Neural crest cell (in vitro differentiated cells): Measurements from ENCODE around the gene AFDN. TPM values are rescaled to one million over a fixed set of nuclear protein-coding genes. Genes with fewer than 3 reads are reported as not detected.

Experiments
- DNase-seq: peaks from one replicate; pipeline ENCODE4 v3.0.0; 2021; ENCODE audit warnings: low read depth, mixed read lengths, low spot score
- H3K27ac Mint-ChIP-seq: one replicate; pipeline ENCODE4 v1.8.0; 2021; ENCODE audit warnings: mild to moderate bottlenecking, mixed read lengths; ENCODE audit not compliant: unreplicated experiment
- H3K27me3 Mint-ChIP-seq: 2 replicates; pipeline ENCODE4 v1.8.0; 2021; ENCODE audit warnings: low read depth, mild to moderate bottlenecking, mixed read lengths
- H3K36me3 Mint-ChIP-seq: 2 replicates; pipeline ENCODE4 v1.8.0; 2021; ENCODE audit warnings: low read depth, mild to moderate bottlenecking, mixed read lengths
- H3K4me1 Mint-ChIP-seq: 2 replicates; pipeline ENCODE4 v1.8.0; 2021; ENCODE audit warnings: mixed read lengths
- H3K4me3 Mint-ChIP-seq: one replicate; pipeline ENCODE4 v1.8.0; 2021; ENCODE audit warnings: mild to moderate bottlenecking, mixed read lengths
- H3K9me3 Mint-ChIP-seq: 2 replicates; pipeline ENCODE4 v1.8.0; 2021; ENCODE audit warnings: mixed read lengths
- total RNA-seq: library from RNA; stranded (reverse); gene quantifications from 2 replicates; pipeline ENCODE4 v1.2.1, GENCODE V29; 2021
- TF ChIP-seq, protein P1 (sequence below): fragments of 200-600 bp; sonication (generic); conservative IDR thresholded peaks from 2 replicates; pipeline ENCODE4 v1.5.0; 2021; ENCODE audit warnings: antibody characterized with exemption, mild to moderate bottlenecking

AFDN gene
- total RNA-seq, 1 donor from 2014 or later, result 143 TPM

DNA sequence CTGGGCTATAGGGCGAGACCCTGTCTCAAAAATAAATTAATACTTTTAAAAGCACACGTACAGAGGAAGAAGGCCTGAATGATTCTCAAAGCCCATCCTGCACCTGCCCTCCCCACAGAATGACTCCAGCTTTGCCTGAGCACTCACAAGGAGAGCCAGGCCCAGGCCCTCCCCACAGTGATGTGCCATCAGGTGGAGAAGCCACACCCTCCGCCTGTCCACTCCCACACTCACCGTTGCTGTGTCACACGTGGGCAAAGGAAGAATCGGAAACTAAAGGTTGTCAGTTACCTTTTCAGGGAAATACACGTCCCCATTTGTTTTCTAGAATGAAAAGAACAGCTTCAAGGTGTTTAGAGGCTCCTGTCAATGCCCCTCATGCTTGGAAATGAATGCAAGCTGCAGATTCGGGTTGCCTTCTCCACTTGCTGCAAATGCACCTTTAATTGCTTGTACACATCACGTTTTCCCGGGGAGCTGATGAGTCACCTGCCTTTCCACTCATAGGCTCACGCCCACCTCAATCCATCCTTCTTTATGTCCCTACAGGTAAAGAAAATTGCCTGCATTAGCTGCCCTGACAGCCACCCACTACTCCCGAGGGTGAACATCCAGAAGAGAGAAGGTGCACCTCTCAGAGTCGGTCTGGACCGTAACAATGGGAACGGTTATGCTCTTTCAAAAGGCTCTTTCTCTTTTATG is 45.5 kb upstream of the AFDN start:
- peaks cover 29% of the 10 kb centered on the region for H3K27me3 Mint-ChIP-seq
- no peak overlapping the region for H3K4me3 Mint-ChIP-seq
- DNase-seq, result no peak
- peaks cover 15% of the 10 kb centered on the region for H3K4me1 Mint-ChIP-seq
- no peaks in the 10 kb centered on the region for H3K36me3 Mint-ChIP-seq
- no peak overlapping the region for H3K27ac Mint-ChIP-seq
- H3K9me3 Mint-ChIP-seq, result no peaks in the 10 kb centered on the region
- TF ChIP-seq, protein P1, sequence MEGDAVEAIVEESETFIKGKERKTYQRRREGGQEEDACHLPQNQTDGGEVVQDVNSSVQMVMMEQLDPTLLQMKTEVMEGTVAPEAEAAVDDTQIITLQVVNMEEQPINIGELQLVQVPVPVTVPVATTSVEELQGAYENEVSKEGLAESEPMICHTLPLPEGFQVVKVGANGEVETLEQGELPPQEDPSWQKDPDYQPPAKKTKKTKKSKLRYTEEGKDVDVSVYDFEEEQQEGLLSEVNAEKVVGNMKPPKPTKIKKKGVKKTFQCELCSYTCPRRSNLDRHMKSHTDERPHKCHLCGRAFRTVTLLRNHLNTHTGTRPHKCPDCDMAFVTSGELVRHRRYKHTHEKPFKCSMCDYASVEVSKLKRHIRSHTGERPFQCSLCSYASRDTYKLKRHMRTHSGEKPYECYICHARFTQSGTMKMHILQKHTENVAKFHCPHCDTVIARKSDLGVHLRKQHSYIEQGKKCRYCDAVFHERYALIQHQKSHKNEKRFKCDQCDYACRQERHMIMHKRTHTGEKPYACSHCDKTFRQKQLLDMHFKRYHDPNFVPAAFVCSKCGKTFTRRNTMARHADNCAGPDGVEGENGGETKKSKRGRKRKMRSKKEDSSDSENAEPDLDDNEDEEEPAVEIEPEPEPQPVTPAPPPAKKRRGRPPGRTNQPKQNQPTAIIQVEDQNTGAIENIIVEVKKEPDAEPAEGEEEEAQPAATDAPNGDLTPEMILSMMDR, result no peak

DNA sequence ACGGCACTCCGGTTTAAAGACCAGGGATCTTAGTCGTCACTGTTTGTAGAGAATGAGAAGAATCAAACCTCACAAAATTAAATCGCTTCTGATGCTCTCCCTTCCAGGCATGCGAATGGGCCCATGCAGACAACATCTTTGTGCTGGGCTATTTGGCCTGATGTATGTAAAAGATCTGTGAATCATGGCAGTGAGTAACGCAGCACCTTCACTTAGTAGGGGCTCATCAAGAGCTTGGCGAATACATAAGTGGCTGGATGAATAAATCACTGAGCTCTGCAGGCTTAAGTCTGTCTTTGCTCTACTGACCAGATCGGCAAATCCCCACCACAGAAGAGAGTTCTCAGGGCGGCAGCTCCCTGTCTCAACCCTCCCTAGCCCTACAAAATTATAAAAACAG is 44.8 kb upstream of the AFDN start:
- Mint-ChIP-seq H3K4me1 (peaks cover 12% of the 10 kb centered on the region), H3K36me3 (no peaks in the 10 kb centered on the region), H3K9me3 (no peaks in the 10 kb centered on the region), H3K4me3 (no peak overlapping the region), H3K27me3 (peaks cover 28% of the 10 kb centered on the region), H3K27ac (no peak overlapping the region)
- no peak for DNase-seq
- TF ChIP-seq, protein P1, result no peak

DNA sequence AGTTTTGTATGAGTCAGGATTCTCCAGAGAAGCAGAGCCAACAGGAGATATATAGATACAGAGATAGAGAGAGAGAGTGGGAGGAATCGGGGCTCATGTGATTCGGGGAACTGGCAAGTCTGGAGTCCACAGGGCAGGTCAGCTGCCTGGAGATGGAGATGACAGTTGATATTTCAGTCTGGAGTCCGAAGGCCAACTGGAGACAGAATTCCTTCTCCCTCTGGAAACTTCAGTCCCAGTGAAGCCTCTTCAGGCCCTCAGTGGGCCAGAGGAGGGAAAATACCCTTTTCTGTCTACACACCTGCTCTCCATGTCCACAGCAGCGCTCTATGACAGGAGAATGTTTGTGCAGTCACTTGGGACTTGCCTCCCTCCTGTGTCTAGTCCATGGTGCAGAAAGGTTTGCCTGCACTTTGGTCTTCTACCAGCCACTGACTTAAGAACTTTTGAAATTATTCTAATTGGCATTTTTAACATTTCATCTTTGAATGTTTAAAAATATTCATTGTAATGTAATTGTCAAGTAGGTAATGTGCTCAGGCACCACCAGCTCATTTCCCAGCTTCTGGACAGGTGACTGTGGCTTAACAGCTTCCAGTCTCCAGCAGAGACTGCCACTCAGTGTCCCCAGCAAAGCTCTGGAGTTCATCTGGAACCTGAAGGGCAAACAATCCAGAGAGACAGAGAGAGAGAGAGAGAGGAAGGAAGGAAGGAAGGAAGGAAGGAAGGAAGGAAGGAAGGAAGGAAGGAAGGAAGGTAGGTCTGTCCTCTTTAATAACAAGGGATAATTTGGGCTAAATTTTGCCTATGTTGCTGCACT is 43.8 kb upstream of the AFDN start:
- Mint-ChIP-seq H3K27ac (no peak overlapping the region), H3K4me3 (no peak overlapping the region), H3K36me3 (no peaks in the 10 kb centered on the region), H3K4me1 (peaks cover 12% of the 10 kb centered on the region), H3K27me3 (peaks cover 18% of the 10 kb centered on the region), H3K9me3 (no peaks in the 10 kb centered on the region)
- TF ChIP-seq, protein P1, result no peak
- no peak for DNase-seq

DNA sequence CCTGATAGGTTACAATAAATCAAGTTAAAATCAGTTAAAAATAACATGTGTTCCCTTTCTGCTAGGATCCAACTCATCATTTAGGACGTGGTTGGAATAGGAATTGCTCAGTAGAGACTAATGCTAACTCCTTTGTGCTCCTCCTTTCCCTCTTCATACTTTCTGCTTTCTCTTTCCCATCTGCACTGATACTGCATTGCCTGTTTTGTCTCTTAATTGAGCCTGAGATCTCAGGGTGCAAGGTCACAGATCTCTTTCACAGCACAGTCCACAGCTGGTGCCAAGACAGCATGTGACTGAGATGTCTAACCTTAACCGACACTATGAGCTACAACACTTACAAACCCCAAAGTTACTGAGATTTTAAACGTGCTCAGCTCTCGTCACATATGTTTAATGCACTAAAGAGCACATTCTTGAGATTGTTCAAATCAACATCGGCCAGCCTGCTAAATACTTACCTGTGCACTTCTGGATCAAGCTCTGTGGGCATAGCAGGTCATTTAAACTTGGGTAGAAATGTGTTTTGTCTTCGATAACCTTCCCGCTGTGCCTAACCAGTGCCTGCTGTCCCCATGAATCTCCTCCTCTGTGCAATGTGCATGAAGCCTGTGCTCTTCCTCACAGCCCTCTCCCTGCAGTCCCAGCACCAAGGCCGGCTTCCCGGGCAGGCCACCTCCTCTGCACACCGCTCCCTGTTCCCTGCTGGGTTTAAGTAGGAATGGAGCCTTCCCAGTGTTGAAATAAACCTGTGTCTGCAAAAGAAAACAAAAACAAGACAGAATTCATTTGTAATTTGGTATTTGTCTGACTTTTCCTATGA is 39.6 kb upstream of the AFDN start:
- H3K36me3 Mint-ChIP-seq, result no peaks in the 10 kb centered on the region
- TF ChIP-seq, protein P1, result no peak
- H3K4me1 Mint-ChIP-seq, result peaks cover 30% of the 10 kb centered on the region
- H3K27ac Mint-ChIP-seq, result no peak overlapping the region
- DNase-seq, result no peak
- H3K27me3 Mint-ChIP-seq, result peaks cover 14% of the 10 kb centered on the region
- no peaks in the 10 kb centered on the region for H3K9me3 Mint-ChIP-seq
- no peak overlapping the region for H3K4me3 Mint-ChIP-seq

DNA sequence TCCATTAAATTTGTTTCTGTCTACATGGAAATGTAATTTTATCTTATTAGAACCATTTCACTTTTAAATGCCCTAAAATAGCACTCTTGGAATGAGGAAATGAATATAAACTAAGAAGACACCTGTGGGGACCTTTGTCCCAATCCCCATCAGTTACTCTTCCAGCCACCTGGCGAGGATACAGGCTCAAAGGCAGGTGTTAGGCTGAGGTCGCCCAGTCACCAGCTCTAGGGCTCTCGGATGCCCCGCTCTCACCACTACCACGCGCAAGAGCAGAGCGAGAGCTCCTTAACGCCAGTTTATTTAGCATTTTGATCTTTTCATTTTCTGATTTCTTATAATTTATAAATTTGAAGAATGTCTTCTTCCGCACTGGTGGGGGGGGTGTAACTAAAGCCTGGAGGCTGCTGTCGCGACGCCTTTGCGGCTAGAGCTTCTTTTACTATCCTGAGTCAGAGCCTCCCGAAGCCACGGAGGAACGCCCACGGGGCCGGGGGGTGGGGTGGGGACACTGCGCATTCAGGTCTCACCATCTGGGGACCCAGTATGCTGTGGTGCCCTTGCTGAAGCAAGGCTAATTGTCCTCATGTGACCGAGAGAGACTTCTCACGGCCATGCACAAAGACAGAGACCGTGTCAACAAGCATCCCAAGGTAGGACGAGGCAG is 38.7 kb upstream of the AFDN start:
- no peak for DNase-seq
- no peaks in the 10 kb centered on the region for H3K36me3 Mint-ChIP-seq
- no peaks in the 10 kb centered on the region for H3K9me3 Mint-ChIP-seq
- H3K4me3 Mint-ChIP-seq, result peak overlapping the region; percentile 44
- peak overlapping the region; percentile 79 for H3K27ac Mint-ChIP-seq
- H3K4me1 Mint-ChIP-seq, result peaks cover 30% of the 10 kb centered on the region
- TF ChIP-seq, protein P1, result no peak
- H3K27me3 Mint-ChIP-seq, result peaks cover 11% of the 10 kb centered on the region
